ENCODE data around the gene CLDN19.

DNA sequence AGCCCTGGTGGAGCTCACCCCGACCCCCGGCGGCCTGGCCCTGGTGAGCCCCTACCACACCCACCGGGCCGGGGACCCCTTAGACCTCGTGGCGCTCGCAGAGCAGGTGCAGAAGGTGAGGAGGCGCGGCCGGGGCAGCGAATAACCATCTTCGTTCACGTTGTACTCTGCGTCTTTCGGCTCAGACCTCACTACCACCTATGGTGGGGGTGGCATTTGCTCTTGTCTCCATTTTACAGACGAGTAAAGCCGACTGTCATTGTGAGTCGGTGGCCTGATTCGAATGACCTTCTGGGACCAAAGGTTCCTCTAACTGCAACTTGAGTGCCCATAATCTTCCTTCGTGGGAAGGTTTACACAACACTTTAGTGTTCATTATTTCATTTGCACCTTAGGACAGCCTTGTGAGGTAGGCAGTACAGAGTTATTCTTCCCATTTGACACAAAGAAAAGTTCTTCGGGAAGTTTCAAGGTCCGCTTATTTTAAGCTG, 27.5 kb upstream of the CLDN19 start:
- TF ChIP-seq POLR2AphosphoS5 (IDR thresholded peaks at IDR 0.05; ENCODE audit: low read depth, low read length) (no peak), REST (IDR thresholded peaks at IDR 0.05; ENCODE audit: insufficient read depth in 1 of 2, low read depth in 2 of 2, low read length in 2 of 2) (no peak), TAF1 (IDR thresholded peaks at IDR 0.05; ENCODE audit: borderline replicate concordance, insufficient read depth, low read length) (no peak)
